DOHH2 (cell line): ENCODE data around the gene GIGYF2.

Source experiments
- H3F3A ChIP-seq: fragments of 200-600 bp; sonication (generic), shearing (Covaris generic); 2 replicates; pipeline ENCODE4 v1.6.0; 2016; ENCODE audit warnings: antibody characterized with exemption, mild to moderate bottlenecking; ENCODE audit not compliant: control insufficient read depth, insufficient read depth
- H3K27ac ChIP-seq: fragments of 200-600 bp; sonication (generic); 2 replicates; pipeline ENCODE4 v1.5.1; 2014; ENCODE audit warnings: low read depth, mild to moderate bottlenecking, low read length, moderate library complexity
- H3K27me3 ChIP-seq: fragments of 200-600 bp; sonication (generic); 2 replicates; pipeline ENCODE4 v1.6.1; 2014; ENCODE audit warnings: mild to moderate bottlenecking, low read length, mixed read lengths; ENCODE audit not compliant: control insufficient read depth
- H3K36me3 ChIP-seq: fragments of 200-600 bp; sonication (generic); 2 replicates; pipeline ENCODE4 v1.6.1; 2014; ENCODE audit warnings: mild to moderate bottlenecking, low read length, moderate library complexity, mixed read lengths; ENCODE audit not compliant: control insufficient read depth
- H3K4me1 ChIP-seq: fragments of 200-600 bp; sonication (generic); 2 replicates; pipeline ENCODE4 v1.6.1; 2014; ENCODE audit warnings: mild to moderate bottlenecking, low read length, mixed read lengths; ENCODE audit not compliant: control insufficient read depth
- H3K4me2 ChIP-seq: fragments of 200-600 bp; sonication (generic); 2 replicates; pipeline ENCODE4 v1.6.0; 2014; ENCODE audit warnings: mild to moderate bottlenecking, low read length, moderate library complexity
- H3K4me3 ChIP-seq: fragments of 200-600 bp; sonication (generic); 2 replicates; pipeline ENCODE4 v1.5.1; 2014; ENCODE audit warnings: mild to moderate bottlenecking, low read length, mixed read lengths
- H3K79me2 ChIP-seq: fragments of 200-600 bp; sonication (generic); 2 replicates; pipeline ENCODE4 v1.6.1; 2014; ENCODE audit warnings: mild to moderate bottlenecking, low read length, mixed read lengths; ENCODE audit not compliant: control insufficient read depth
- H3K9me2 ChIP-seq: fragments of 200-600 bp; sonication (generic); replicated peaks from 2 replicates; pipeline ENCODE4 v1.6.1; 2014; ENCODE audit warnings: mild to moderate bottlenecking, low read length, mixed read lengths; ENCODE audit not compliant: control insufficient read depth
- H3K9me3 ChIP-seq: fragments of 200-600 bp; sonication (generic); 2 replicates; pipeline ENCODE4 v1.6.1; 2014; ENCODE audit warnings: antibody characterized with exemption, low read length, mixed read lengths; ENCODE audit not compliant: control insufficient read depth, insufficient read depth
- H4K20me1 ChIP-seq: fragments of 200-600 bp; sonication (generic); 2 replicates; pipeline ENCODE4 v1.6.0; 2014; ENCODE audit warnings: low read depth, mild to moderate bottlenecking, antibody characterized with exemption, low read length, moderate library complexity; ENCODE audit not compliant: control insufficient read depth, insufficient read depth
- CTCF ChIP-seq: fragments of 200-600 bp; sonication (generic); IDR thresholded peaks from one replicate; pipeline ENCODE4 v1.5.1; 2014; ENCODE audit warnings: antibody characterized with exemption, mild to moderate bottlenecking, low read depth, low read length; ENCODE audit not compliant: poor library complexity, severe bottlenecking
- EZH2phosphoT487 ChIP-seq: fragments of 200-600 bp; sonication (generic); IDR thresholded peaks from 2 replicates; pipeline ENCODE4 v1.6.1; 2017; ENCODE audit warnings: borderline replicate concordance, mild to moderate bottlenecking, antibody characterized with exemption, low read length, moderate library complexity, mixed read lengths

The GIGYF2 gene

GRCh38 chr2:232829988-232830387 is 132.9 kb downstream of the GIGYF2 start:
- Histone ChIP-seq H3K4me2 (no peak overlapping the region), H3K36me3 (peaks cover 57% of the 10 kb centered on the region), H3K9me2 (no peaks in the 10 kb centered on the region), H3F3A (no peaks in the 10 kb centered on the region), H3K27me3 (no peaks in the 10 kb centered on the region), H3K9me3 (no peaks in the 10 kb centered on the region), H3K4me1 (no peaks in the 10 kb centered on the region), H3K27ac (no peak overlapping the region), H3K4me3 (no peak overlapping the region), H3K79me2 (no peaks in the 10 kb centered on the region), H4K20me1 (no peaks in the 10 kb centered on the region)
- TF ChIP-seq EZH2phosphoT487 = no peak
- TF ChIP-seq CTCF = no peak

GRCh38 chr2:232831496-232831895 is 134.4 kb downstream of the GIGYF2 start:
- Histone ChIP-seq H3K4me2 (no peak overlapping the region), H3K9me2 (no peaks in the 10 kb centered on the region), H3K9me3 (no peaks in the 10 kb centered on the region), H3F3A (no peaks in the 10 kb centered on the region), H3K36me3 (peaks cover 59% of the 10 kb centered on the region), H3K27ac (no peak overlapping the region), H4K20me1 (no peaks in the 10 kb centered on the region), H3K4me1 (peaks cover under 1% of the 10 kb centered on the region), H3K4me3 (no peak overlapping the region), H3K27me3 (no peaks in the 10 kb centered on the region), H3K79me2 (0 out of 2 replicates have a peak, but pooled peaks cover 3% of the 10 kb centered on the region)
- TF ChIP-seq CTCF = no peak
- no peak for TF ChIP-seq EZH2phosphoT487

GRCh38 chr2:232833830-232834229 is 136.7 kb downstream of the GIGYF2 start:
- Histone ChIP-seq H3K27me3 (no peaks in the 10 kb centered on the region), H3K9me2 (no peaks in the 10 kb centered on the region), H3F3A (peaks cover 5% of the 10 kb centered on the region), H3K36me3 (peaks cover 75% of the 10 kb centered on the region), H3K4me3 (no peak overlapping the region), H4K20me1 (no peaks in the 10 kb centered on the region), H3K4me1 (peaks cover 24% of the 10 kb centered on the region), H3K4me2 (no peak overlapping the region), H3K79me2 (0 out of 2 replicates have a peak, but pooled peaks cover 7% of the 10 kb centered on the region), H3K9me3 (no peaks in the 10 kb centered on the region), H3K27ac (no peak overlapping the region)
- TF ChIP-seq CTCF (no peak), EZH2phosphoT487 (no peak)

GRCh38 chr2:232835687-232836208 is 138.6 kb downstream of the GIGYF2 start:
- peaks cover 82% of the 10 kb centered on the region for H3K36me3 ChIP-seq
- H3K4me2 ChIP-seq = no peak overlapping the region
- no peak overlapping the region for H3K27ac ChIP-seq
- H3K9me3 ChIP-seq = no peaks in the 10 kb centered on the region
- H3K4me3 ChIP-seq = no peak overlapping the region
- H3K4me1 ChIP-seq = peaks cover 42% of the 10 kb centered on the region
- no peaks in the 10 kb centered on the region for H3K27me3 ChIP-seq
- H4K20me1 ChIP-seq = no peaks in the 10 kb centered on the region
- TF ChIP-seq EZH2phosphoT487 (no peak), CTCF (no peak)
- peaks cover 23% of the 10 kb centered on the region for H3F3A ChIP-seq
- H3K9me2 ChIP-seq = no peaks in the 10 kb centered on the region
- H3K79me2 ChIP-seq = peaks cover 13% of the 10 kb centered on the region
